Stimulated activated CD8-positive, alpha-beta memory T cell treated with anti-CD3 and anti-CD28 coated beads, Interleukin-15, amount 100 ng/mL, for 24 hours (primary cell): ENCODE results near the gene CNTNAP1.

Experiments
- DNase-seq: peaks from one replicate; pipeline ENCODE4 v3.0.0-alpha.2; 2020; ENCODE audit warnings: low read depth

The CNTNAP1 gene

DNA sequence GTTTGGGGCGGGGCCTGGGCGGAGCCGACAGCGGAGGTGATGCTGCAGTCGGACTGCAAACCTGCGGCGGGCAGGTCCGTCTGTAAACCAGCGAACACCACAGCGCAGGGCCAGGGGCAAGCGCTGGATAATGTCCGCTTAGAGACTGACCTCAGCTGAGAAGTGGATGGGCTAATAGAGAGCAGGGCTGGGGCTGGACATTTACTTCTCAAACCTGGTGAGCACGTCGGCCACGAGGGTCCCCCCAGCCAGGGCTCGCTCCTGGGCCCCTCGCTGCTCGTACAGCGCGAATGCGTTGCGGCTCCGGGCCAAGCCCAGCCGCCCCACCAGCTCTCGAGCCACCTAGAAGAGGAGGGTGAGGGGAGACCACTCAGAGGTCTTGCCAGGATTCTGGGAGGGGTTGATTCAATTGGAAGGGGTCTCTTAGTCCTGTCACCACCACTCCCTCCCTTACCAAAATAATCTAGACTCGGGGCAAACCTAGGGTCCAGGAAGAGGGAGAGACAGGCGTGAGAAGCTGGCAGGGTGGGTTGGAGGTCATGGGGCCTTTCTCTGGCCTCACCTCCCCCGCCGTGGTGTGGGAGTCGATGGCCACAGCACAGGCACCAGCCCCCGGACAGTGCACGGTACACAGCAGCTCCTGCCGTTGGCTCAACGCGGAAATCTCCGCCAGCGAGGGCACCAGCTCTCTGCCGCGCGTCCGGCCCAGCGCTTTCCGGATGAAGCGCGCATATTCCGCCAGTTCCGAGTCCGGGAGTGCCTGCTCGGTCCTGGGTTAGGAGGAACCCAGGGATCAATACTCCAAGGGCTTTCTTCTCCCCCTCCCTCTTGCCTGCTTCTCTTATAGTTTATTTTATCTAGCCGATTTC is 11.3 kb upstream of the CNTNAP1 start:
- DNase-seq = no peak

DNA sequence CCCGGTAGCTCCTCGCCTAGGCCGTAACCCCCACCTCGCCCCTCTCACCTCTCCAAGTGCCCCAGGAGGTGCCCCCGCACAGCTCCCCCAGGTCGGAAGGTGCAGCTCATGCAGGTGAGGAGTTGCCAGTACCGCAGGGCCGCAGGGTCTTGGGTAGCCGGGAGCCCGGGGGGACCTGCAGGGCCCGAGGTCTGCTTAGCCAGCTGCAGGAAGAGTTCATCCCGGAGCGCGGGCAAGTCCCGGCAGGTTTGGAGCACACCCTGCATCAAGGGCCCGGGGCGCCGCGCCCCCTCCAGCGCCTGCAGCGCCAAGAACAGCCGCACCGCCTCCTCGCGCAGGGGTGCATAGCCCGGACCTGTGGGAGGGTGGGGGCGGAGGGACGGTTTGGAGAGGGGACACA is 10.3 kb upstream of the CNTNAP1 start:
- DNase-seq = no peak

DNA sequence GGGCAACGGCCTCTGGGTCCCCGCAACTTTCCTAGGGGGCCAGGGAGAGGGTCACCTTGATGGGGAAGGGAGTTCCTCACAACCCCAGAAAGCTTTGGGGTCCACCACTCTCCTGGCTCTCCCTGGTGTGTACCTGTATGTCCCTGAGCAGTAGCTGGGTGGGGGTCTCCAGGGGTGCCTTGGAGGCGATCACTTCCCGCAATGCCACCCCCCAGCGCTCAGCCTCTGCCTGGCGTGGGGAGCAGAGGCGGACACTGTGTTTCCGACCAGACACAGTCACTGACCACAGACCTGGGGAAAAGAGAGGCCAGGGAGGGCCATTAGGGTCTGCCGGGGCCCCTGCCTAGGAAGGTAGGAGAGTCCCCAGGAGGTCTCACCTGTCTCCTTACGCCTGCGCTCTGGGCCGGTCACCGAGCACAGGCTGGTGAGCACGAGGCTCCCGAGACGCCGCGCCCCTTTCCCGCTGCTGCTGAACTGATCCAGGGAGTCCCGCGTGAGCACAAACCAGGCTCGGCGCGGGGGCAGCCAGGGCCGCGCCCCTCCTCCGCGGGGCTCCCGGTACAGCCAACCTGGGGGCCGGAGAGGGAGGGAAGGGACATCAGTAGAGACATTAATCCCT is 9.0 kb upstream of the CNTNAP1 start:
- DNase-seq = no peak

DNA sequence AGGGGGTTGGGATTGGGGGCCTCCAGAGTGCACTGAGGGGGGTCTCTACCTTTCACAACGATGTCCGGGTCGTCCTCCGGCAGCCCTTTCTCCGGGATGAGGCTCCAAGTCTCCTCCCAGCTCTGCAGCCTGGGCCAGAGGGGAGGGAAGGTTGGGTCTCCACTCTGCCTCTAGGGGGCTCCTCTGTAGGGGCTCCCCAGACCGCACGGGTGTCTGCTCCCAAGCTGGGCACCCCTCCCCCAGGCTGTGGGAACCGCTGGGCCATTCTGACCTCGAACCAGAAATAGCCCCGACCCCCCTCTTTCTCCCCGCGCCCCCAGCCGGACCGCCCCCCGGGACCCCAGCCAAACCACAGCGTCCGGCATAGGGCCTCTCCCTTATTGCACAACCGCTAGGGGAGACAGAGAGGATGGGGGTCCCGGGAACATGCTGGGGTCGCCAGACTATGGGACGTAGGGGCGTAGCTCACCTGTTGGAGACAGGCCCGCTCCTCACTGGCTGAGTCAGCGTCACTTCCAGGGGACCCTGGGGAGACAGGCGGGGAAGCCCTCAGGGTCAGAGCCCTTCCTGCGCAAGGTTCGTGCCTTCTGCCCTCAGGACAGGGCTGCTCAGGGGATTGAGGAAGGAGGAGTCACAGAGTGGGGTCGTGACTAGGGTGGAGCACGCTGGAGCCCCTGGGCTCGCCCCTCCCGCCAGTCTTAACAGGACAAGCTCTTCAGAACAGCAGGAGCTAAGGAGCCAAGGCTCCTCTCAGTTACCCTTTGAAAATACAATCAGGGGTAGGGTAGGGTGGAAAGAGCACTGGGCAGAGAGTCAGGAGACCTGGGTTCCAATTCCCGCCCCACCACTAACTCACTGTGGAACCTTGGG is 8.2 kb upstream of the CNTNAP1 start:
- no peak for DNase-seq

DNA sequence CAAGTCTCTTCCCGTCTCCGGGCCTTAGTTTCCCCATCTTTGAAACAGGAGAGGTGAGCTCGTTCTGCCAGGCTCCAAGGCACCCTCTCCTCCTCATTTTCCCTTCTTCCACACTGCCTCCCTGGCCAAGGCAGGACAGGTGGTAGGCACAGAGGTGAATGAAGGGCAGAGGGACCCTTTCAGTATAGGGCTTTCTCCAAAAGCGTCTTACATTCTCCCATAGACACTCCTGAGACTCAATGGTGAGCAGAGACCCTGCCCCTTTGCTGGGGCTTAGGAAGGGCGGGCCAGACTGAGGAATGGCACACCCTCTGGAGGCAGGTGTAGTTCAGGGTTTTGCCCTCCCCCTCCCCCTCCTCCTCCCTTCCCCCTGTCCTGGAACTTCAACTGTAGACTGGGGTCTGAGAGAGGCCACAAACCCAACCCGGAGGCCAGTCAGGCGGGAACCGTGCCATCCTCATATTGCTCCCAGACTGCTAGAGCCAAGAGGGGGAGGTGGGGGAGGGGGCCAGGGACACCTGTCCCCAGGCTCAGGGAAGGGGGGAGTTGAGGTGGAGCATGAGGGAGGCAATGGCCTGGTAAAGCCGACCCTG is 7.5 kb upstream of the CNTNAP1 start:
- DNase-seq = no peak

DNA sequence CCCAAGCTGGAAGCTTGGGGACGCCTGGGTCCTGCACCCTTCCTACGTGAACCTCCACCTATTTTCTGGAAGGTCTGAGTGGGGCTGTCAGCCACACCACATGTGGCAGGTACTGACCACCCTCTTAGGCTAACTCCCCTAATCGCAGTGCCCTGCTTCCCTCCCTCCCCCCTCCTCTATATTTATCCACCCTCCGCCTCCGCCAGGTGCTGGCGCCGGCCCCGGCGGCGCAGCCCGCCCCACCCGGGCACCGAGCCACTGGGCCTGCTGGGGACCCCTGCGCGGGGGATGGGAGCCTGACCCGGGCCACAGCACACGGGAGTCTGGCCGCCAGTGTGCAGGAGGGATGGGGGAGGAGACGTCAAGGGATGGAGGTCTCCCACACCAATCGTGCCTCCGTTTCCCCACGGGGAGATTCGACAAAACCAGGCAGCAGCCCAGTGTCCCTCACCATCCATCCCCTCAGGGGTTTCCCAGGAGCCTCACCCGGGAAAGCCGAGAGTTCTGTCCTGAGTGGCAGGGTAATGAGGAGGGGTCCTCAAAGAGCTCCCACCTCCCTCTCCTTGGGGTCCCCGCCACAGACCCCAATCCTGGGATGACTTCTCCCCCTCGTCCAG is 6.9 kb upstream of the CNTNAP1 start:
- DNase-seq = no peak

DNA sequence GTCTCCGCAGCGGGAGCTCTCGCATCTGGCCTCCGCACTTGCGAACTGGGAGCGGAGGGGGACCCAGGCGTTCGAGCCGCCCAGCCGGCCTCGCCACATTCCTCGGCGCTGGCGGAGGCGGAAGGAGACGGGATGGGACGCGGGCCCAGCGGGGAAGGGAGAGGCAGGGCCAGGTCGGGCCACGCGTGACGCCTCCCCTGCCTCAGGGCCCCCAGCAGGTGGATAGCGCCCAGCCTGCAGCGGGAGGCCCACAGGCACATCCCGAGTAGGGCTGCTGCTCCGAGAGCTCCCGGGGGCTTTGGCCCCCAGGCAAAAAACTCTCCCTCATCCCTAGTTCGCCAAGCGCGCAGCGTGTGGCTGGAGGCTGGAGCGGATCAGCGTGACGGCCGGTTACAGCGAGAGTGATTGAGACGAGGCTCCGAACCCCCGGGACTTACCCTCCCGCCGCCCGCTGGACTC is 6.3 kb upstream of the CNTNAP1 start:
- no peak for DNase-seq

DNA sequence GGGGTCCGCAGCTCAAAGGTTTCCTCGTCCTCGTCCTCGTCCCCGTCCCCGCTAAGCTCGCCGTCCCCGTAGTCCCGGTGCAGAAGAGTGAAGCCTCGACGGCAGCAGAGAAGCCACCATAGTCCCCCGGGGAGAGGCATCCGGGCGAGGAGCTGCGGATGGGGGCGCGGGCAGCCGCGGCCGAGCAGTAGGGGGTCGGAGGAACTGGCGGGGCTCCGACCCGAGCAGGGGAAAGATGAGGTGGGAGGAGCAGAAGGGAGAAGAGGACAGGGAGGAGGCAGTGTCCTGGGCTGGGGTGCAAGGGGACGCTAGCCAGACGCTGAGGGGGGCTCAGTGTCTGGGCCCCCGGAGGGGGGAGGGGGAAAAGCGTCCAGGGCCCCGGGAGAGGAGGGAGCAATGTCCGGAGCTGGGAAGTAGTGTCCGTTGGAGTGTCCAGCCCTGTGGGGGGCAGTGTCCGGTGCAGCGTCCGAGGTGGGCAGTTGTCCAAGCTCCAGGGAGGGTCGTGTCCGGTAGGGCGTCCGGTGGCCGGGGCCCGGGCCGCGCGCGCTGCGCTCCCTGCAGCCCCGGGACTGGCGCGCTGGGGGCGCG is 5.8 kb upstream of the CNTNAP1 start, which contains the start of gene PLEKHH3:
PLEKHH3 (minus strand) TSS at position 571 of the 588 bp plus-strand sequence; CDS start at position 140, 431 bp downstream.
- DNase-seq = no peak

DNA sequence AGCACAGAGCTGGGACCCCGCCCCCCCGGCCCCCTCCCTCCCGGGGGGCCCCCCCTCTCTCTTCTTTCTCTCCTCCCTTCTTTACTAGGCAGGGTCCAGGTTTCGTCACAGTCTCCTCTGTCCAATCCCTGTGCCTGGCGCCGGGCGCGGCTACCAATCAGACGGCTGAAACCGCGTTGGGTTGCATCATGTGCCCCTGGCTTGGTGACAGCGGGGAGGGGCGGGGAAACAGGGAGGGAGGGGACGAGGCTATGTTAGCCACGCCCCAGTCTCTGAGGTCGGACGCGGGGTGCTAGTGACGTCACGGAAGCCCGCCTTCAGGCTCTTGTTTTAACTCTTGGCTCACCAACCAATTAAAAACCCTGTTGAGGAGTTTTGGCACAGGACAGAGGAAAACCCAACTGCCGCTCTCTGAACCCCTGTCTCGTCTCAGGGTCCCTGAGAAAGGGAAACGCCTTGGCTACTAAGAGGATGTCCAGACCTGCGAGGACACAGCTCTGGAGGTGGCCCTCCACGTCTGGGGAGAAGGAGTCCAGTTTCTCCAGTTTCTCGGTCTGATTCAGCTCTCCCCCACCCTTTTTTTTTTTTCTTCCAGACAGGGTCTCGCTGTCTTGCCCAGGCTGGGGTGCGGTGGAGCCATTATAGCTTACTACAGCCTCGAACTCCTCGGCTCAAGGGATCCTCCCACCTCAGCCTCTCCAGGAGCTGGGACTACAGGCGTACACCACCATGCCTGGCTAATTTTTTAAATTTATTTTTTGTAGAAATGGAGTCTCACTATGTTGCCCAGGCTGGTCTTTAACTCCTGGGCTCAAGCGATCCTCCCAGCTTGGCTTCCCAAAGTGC is 5.1 kb upstream of the CNTNAP1 start:
- DNase-seq = peak; percentile 93

DNA sequence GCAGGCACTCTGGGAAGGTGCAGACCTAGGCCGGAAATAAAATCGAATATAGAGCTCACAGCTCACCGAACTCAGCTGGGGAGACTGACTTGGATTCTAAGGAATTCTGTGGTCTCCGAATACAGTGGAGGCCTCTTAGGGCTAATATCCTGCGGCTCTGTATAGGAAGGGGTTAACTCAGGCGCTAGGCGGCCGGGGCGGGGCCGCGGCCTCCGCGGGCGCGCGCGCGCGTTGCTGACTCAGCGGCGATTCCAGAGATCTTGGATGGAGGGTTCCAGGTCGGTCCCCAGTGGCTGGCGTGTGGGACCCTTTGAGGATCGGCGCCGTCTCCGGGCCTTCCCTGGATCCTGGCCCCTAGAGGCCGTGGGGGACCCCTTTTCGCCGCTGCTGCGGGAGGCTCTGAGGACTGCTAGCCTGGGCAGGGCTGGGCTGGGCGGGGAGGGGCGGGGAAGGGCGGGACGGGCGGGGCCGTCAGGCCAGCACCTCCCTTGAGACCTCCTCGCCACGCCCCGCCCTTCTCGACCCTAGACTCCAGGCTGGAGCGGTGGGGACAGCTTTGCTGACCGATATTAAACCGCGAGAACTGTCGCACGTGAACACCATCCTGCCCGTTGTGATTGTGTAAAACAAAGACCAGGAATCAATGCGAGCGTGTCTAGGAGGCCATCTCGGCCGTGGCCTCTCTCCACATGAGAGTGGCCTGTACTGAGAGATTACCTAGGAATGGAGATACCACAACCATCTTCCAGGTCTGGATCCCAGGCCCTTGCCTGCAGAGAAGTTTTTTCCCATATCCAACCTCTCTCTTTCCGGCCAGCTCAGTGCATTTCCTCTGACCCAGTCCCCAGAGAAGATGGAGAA is 4.2 kb upstream of the CNTNAP1 start:
- DNase-seq = no peak

DNA sequence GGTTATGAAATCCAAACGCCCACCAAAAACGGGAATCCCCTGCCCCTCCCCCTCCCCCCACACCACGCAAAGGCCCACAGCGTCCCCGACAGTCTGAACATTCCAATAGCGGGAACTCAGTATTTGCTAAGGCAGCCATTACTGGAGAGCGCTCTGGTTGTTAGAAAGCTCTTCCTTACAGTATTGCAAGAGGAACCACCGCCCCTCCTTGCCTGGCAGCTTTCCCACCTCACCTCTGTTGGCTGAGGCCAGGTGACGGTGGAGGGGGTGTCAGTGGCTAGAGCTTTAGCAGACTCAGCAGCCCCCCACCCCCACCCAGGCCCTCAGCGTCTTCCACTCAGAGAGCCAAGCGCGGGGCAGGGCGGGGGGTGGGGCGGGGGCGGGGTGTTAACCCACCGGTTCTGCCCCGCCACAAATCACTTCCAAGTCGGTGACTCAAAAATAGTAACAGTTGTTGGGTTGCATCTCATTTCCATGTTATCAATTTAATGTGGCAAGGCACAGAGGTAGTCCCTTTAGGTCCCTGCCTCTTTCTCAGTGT is 3.3 kb upstream of the CNTNAP1 start:
- no peak for DNase-seq

DNA sequence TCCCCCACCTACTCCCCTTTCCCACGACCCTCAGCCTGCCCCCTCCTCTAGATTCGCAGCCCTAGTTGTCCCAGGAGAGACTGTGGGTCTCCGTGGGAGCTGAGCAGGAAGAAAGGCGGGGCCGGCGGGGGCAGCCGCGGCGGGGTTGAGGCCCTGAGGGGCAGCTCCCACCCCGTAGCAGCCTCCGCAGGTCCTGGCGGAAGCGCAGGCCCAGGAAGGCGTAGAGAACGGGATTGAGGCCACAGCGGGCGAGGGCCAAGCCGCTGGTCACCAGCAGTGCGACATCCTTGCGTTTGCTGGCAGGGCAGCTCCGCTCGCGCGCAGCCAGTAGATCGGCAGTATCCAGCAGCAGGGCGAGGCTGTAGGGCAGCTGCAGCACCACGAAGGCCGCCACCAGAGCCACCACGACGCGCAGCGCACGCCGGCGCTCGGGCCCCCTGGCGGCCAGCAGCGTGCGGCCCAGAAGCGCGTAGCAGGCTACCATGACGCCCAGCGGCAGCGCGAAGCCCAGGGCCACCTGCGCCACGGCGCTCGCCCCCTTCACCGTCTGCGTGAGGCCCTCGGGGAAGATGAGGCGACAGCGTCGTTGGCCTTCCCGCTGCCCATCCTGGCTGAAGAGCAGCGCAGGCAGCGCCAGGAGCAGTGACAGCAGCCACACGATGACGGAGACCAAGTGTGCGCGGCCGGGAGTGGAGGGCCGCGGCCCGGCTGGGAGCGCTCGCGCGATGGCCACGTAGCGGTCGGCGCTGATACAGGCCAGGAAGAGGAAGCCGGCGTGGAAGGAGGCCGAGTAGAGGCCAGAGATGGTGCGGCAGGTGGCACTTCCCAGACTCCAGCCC is 2.6 kb upstream of the CNTNAP1 start:
- DNase-seq = no peak

DNA sequence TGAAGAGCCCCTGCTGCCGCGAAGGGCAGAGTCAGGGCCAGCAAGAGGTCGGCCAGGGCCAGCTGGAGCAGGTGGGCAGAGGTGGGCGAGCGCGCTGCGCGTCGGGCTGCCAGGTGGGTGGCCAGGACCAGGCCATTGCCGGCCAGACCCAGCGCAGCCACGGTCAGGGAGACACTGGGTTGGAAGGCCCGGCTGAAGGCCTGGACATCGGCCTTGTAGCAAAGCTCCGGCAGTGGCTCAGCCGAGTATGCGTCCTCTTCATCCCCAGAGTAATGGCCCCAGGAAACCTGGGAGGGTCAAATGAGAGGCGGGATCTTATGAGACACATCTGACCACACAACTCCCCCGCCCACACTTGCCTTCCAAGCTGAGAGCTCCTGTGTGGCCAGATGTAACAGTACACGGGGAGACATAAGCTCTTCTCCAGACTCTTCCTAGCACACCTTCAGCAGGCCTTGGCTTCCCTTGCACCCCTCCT is 2.0 kb upstream of the CNTNAP1 start:
- DNase-seq = no peak

DNA sequence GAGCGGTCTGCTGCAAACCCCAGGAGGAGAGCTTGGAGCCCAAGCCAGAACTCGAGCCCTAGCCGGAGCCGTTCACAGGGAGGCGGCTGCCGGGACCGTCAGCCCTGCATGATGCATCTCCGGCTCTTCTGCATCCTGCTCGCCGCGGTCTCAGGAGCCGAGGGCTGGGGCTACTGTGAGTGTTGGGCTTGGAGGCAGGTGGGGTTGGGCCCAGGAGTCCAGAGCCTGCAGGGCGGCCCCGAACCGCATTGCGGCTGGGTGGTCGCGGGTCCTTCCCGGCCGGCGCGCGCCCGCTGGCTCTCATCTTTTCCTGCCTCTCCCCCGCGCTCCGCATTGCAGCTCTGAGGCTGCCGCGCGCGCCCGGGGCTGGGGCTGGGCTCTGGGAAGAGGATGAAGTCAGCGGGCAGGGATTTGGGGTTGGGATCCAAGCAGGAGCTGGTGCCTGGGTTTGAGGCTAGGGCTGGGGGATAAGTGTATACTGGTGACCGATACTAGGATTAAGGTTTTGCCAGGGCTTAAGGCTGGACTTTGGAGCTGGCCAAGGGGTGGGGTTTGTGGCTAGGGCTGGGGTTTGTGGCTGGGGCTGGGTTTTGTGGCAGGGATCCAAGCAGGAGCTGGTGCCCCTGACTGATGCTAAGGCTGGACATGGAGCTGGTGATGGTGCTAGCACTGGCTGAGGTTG is 532 bp downstream of the CNTNAP1 start:
- DNase-seq = no peak

DNA sequence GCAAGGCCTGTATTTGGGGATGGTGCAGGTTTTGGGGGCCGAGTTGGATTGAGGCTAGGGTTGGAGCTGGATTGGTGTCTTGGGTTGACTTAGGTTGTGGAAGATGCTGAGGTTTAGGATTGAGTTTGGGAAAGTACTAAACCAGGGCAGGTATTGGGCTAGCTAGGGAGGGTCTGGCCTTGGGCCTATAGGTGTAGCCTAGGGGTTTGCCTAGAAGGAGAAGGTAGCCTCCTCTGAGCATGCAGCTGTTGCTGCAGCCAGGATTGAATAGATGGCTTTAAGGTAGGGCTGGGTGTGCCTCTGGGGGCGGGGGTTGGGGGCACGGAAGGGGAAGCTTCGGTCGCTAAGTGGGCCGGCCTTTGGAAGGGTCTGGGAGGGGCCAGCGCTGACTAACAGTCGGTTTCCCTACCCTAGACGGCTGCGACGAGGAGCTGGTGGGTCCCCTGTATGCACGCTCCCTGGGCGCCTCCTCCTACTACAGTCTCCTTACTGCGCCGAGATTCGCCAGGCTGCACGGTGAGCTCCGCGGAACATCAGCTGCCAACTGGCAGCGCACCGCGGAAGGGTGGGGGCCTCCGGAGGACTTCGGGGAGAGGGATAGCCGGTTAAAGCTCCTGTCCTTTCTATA is 1.2 kb downstream of the CNTNAP1 start:
- DNase-seq = no peak

DNA sequence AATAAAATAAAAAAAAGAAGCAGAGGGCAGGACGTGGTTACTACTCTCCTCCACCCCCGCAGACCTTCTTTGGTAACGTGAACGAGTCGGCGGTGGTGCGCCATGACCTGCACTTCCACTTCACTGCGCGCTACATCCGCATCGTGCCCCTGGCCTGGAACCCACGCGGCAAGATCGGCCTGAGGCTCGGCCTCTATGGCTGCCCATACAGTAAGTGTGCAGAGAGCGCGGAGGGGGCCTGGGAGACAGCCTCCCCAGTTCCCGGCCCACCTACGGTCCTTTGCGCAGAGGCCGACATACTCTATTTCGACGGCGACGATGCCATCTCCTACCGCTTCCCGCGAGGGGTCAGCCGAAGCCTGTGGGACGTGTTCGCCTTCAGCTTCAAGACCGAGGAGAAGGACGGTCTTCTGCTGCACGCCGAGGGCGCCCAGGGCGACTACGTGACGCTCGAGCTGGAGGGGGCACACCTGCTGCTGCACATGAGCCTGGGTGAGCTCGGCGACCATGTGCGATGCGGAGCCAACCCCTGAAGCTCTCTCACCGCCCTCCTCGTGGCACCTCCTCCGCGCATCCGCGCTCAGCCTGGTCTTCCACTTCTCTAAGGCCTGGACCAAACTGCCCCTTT is 2.7 kb downstream of the CNTNAP1 start:
- DNase-seq = no peak
